Measurements from ENCODE around the gene R3HDM4. TPM values are rescaled to one million over a fixed set of nuclear protein-coding genes. Genes with fewer than 3 reads are reported as not detected.

The R3HDM4 gene
- total RNA-seq, 2 donors from 2014 or later = 48.4 to 68.3 TPM

GRCh38 chr19:903266-903797 lies 9.7 kb downstream of the R3HDM4 start:
- Mint-ChIP-seq H3K27me3 (no peaks in the 10 kb centered on the region), H3K9me3 (no peaks in the 10 kb centered on the region), H3K27ac (no peak overlapping the region), H3K4me3 (no peak overlapping the region), H3K4me1 (ENCODE audit: low read depth in 2 of 2) (peaks cover 0 to 8% of the 10 kb centered on the region in 2 donors), H3K36me3 (no peaks in the 10 kb centered on the region)
- ATAC-seq = no peak
- DNase-seq (ENCODE audit: low spot score) = no peak

DNA sequence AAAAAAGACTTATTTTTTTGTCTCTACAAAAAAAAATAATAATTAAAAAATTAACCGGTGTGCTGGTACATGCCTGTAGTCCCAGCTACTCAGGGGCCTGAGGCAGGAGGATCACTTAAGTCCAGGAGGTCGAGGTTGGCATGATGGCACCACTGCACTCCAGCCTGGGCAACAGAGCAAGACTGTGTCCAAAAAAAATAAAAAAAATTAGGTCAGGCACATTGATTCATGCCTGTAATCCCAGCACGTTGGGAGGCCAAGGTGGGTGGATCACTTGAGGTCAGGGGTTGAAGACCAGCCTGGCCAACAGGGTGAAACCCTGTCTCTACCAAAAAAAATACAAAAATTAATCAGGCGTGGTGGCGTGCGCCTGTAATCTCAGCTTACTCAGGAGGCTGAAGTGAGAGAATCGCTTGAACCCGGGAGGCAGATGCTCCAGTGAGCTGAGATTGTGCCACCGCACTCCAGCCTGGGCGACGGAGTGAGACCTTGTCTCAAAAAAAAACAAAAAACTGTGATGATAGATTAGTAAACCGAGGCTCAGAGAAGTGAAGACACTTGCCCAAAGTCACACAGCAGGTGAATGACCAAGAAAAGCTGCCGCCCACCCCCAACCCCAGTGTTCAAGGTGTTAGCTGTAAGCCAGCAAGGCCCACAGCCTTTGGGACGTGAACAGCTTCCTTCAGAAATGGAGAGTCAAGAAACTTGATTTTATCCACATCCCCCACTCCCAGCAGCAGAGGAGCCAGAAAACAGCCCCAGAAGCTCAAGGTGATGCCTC lies 10.4 kb downstream of the R3HDM4 start:
- H3K4me1 Mint-ChIP-seq (ENCODE audit: low read depth in 2 of 2) = peaks cover 0 to 6% of the 10 kb centered on the region in 2 donors
- DNase-seq (ENCODE audit: low spot score) (no peak), ATAC-seq (no peak)
- no peaks in the 10 kb centered on the region for H3K27me3 Mint-ChIP-seq
- H3K9me3 Mint-ChIP-seq = no peaks in the 10 kb centered on the region
- no peak overlapping the region for H3K27ac Mint-ChIP-seq
- H3K4me3 Mint-ChIP-seq = no peak overlapping the region
- no peaks in the 10 kb centered on the region for H3K36me3 Mint-ChIP-seq

GRCh38 chr19:902093-902370 lies 11.0 kb downstream of the R3HDM4 start:
- no peak overlapping the region for H3K4me3 Mint-ChIP-seq
- no peaks in the 10 kb centered on the region for H3K27me3 Mint-ChIP-seq

GRCh38 chr19:901216-902092 lies 11.6 kb downstream of the R3HDM4 start:
- ATAC-seq = no peak
- Mint-ChIP-seq H3K4me3 (no peak overlapping the region), H3K36me3 (no peaks in the 10 kb centered on the region), H3K9me3 (no peaks in the 10 kb centered on the region), H3K4me1 (ENCODE audit: low read depth in 2 of 2) (peaks cover 0 to 3% of the 10 kb centered on the region in 2 donors), H3K27me3 (no peaks in the 10 kb centered on the region), H3K27ac (no peak overlapping the region)
- no peak for DNase-seq (ENCODE audit: low spot score)

More at GRCh38 chr19:902093-902370, 11.0 kb downstream of the R3HDM4 start:
- DNase-seq (ENCODE audit: low spot score) (no peak), ATAC-seq (no peak)
- Mint-ChIP-seq H3K27ac (no peak overlapping the region), H3K36me3 (no peaks in the 10 kb centered on the region), H3K9me3 (no peaks in the 10 kb centered on the region), H3K4me1 (ENCODE audit: low read depth in 2 of 2) (peaks cover 0 to 3% of the 10 kb centered on the region in 2 donors)

DNA sequence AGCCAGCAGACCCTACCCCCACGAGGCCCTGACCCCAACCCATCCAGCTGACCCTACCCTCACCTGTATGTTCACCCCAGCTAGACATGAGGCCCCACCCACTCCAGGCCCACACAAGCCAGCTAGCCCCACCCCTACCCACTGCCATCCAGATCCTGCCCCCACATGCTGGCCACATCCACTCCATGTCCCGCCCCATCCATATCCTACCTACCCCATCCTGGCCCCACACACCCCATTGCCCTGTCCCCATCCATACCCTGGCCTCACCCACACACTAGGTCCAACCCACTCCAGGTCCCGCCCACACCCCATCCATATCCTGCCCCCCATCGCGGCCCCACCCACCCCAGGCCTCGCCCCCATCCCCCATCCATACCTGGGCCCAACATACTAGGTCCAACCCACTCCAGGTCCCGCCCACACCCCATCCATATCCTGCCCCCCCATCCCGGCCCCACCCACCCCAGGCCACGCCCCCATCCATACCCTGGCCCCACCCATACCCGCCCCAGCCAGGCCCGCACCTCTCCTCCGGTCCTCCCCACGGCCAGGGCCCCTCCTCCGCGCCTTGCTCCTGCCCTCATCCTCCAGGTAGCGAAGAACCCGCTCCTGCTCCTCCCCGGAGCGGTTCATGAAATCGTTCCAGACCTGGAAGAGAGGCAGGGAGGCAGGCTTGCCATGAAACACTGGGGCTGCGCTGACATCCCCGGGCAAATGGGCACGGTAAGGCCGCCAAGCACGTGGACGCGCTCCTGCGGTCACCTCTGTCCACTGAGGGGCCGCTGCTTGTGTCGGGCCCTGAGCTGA lies 12.5 kb downstream of the R3HDM4 start:
- DNase-seq (ENCODE audit: low spot score) = no peak
- Mint-ChIP-seq H3K27me3 (no peaks in the 10 kb centered on the region), H3K27ac (no peak overlapping the region), H3K9me3 (no peaks in the 10 kb centered on the region), H3K4me1 (ENCODE audit: low read depth in 2 of 2) (peaks cover 0 to 3% of the 10 kb centered on the region in 2 donors), H3K4me3 (no peak overlapping the region), H3K36me3 (no peaks in the 10 kb centered on the region)
- ATAC-seq = peak; percentile 34 to 52

GRCh38 chr19:900043-900301 lies 13.0 kb downstream of the R3HDM4 start:
- ATAC-seq (no peak), DNase-seq (ENCODE audit: low spot score) (no peak)
- Mint-ChIP-seq H3K4me1 (ENCODE audit: low read depth in 2 of 2) (peaks cover 0 to 3% of the 10 kb centered on the region in 2 donors), H3K27ac (no peak overlapping the region), H3K36me3 (no peaks in the 10 kb centered on the region), H3K27me3 (no peaks in the 10 kb centered on the region), H3K4me3 (no peak overlapping the region), H3K9me3 (no peaks in the 10 kb centered on the region)

DNA sequence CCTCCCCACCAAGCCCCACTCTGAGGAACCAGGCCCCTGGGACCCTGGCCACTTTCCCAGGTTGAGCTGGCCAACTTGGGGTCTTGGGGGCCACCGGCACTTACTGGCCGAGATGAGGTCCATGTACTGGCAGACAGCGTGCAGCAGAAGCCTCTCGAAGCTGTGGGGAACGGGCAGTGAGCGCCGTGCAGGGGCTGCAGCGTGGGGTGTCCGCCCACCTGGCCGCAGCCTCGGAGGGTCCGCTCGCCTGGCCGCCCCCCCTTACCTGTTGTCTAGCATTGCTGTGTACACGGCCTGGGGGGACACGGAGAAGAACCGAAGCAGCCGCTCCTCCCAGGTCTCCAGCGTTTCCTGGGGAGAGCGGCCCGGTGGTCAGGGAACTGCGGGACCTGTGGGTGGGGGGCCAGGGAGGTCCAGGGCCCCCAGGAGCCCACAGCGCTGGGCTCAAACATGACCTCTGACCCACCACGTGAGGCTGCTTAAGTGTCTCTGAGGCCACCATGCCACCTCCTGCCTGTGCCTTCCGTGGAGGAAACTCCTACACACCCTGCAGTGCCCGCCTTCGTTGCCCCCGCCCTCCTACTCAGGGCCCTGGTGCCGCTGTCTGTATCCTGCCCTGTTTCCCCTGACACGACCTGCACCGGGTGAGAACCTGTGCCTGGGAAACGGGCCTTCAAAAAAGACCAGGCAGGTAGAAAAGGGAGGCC lies 13.5 kb downstream of the R3HDM4 start:
- DNase-seq (ENCODE audit: low spot score) = no peak
- no peak for ATAC-seq
- Mint-ChIP-seq H3K4me3 (no peak overlapping the region), H3K27me3 (no peaks in the 10 kb centered on the region), H3K36me3 (no peaks in the 10 kb centered on the region), H3K9me3 (no peaks in the 10 kb centered on the region), H3K27ac (no peak overlapping the region), H3K4me1 (ENCODE audit: low read depth in 2 of 2) (peaks cover 0 to 3% of the 10 kb centered on the region in 2 donors)

- DNase-seq (ENCODE audit: low spot score) (no peak), ATAC-seq (no peak)
- Mint-ChIP-seq H3K4me3 (no peak overlapping the region), H3K27ac (no peak overlapping the region), H3K4me1 (ENCODE audit: low read depth in 2 of 2) (peaks cover 2% of the 10 kb centered on the region in 2 donors), H3K36me3 (no peaks in the 10 kb centered on the region), H3K27me3 (no peaks in the 10 kb centered on the region), H3K9me3 (no peaks in the 10 kb centered on the region)
These were observed 14.4 kb downstream of the R3HDM4 start for GRCh38 chr19:898663-899062.

DNA sequence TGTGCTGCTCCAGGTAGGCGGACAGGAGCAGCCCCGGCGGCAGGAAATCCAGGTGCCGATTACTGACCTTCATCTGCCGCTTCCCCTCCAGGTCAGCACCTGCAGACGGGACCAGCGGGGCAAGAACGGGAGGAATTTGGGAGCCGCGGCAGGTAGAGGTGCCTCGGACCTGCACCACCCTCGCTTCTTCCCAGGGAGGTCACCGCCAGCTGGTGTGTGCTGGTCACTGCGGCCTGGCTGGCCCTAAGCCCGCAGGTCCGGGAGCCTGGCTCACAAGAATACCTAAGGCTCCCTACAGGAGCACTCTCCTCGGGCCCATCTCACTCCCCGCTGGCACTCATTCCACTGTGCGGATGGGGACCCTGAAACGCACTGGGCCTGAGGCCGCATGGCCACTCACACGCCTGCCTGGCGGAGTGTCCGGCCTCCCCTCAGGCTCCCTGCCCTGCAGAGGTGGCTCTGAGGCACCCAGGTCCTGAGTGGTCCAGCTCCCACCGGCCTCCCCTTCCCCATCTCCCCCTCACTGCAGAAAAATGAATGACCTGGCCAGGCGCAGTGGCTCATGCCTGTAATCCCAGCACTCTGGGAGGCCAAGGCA lies 15.5 kb downstream of the R3HDM4 start:
- Mint-ChIP-seq H3K4me3 (no peak overlapping the region), H3K27me3 (no peaks in the 10 kb centered on the region), H3K9me3 (no peaks in the 10 kb centered on the region), H3K27ac (no peak overlapping the region), H3K4me1 (ENCODE audit: low read depth in 2 of 2) (peaks cover 10% of the 10 kb centered on the region in 2 donors), H3K36me3 (no peaks in the 10 kb centered on the region)
- DNase-seq (ENCODE audit: low spot score) = no peak
- ATAC-seq = no peak

GRCh38 chr19:896999-897398 lies 16.0 kb downstream of the R3HDM4 start:
- Mint-ChIP-seq H3K4me3 (no peak overlapping the region), H3K9me3 (no peaks in the 10 kb centered on the region), H3K27me3 (no peaks in the 10 kb centered on the region), H3K4me1 (ENCODE audit: low read depth in 2 of 2) (peaks cover 12 to 14% of the 10 kb centered on the region in 2 donors), H3K36me3 (no peaks in the 10 kb centered on the region), H3K27ac (no peak overlapping the region)
- DNase-seq (ENCODE audit: low spot score) (no peak), ATAC-seq (no peak)

GRCh38 chr19:896434-896833 lies 16.6 kb downstream of the R3HDM4 start:
- ATAC-seq (no peak), DNase-seq (ENCODE audit: low spot score) (no peak)
- H3K36me3 Mint-ChIP-seq = no peaks in the 10 kb centered on the region
- H3K4me1 Mint-ChIP-seq (ENCODE audit: low read depth in 2 of 2) = peaks cover 12 to 14% of the 10 kb centered on the region in 2 donors
- H3K4me3 Mint-ChIP-seq = no peak overlapping the region
- H3K9me3 Mint-ChIP-seq = no peaks in the 10 kb centered on the region
- no peak overlapping the region for H3K27ac Mint-ChIP-seq
- H3K27me3 Mint-ChIP-seq = no peaks in the 10 kb centered on the region

DNA sequence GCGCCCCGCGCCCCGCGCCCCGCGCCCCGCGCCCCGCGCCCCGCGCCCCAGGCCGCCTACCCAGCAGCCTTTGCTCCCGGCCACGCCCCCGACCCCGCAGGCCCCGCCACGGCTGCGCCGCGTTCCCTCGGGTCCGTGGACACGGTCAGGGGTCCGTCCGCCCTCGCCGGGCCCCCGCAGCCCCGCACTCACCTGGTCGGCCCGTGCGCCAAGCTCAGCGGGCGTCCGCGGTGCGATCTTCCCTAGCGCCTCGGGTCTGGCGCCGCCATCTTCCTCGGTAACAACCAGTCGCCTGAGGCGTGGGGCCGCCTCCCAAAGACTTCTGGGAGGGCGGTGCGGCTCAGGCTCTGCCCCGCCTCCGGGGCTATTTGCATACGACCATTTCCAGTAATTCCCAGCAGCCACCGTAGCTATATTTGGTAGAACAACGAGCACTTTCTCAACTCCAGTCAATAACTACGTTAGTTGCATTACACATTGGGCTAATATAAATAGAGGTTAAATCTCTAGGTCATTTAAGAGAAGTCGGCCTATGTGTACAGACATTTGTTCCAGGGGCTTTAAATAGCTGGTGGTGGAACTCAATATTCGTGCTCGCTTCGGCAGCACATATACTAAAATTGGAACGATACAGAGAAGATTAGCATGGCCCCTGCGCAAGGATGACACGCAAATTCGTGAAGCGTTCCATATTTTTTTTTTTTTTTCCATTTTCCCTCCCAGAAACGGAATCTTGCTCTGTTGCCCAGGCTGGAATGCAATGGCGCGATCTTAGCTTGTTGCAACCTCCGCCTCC lies 19.9 kb downstream of the R3HDM4 start, which contains the start of the genes MED16 and RNU6-9:
MED16 (minus strand) TSS at position 294 of the 796 bp plus-strand sequence. CDS start 2,056 bp downstream, outside the sequence.
RNU6-9 (plus strand) TSS at position 591 of the 796 bp plus-strand sequence.
- H3K36me3 Mint-ChIP-seq = no peaks in the 10 kb centered on the region
- peak; percentile 90 for DNase-seq (ENCODE audit: low spot score)
- peaks cover 12 to 14% of the 10 kb centered on the region in 2 donors for H3K4me1 Mint-ChIP-seq (ENCODE audit: low read depth in 2 of 2)
- no peaks in the 10 kb centered on the region for H3K9me3 Mint-ChIP-seq
- no peaks in the 10 kb centered on the region for H3K27me3 Mint-ChIP-seq
- H3K4me3 Mint-ChIP-seq = peak within 1 kb of the TSS; percentile 96
- H3K27ac Mint-ChIP-seq = peak within 1 kb of the TSS; percentile 98 to 99
- peak; percentile 96 to 97 for ATAC-seq

Measured in natural killer cell treated with Interleukin-12 subunit alpha and Interleukin-12 subunit beta and Interleukin-15 and Interleukin-18, amount 100 ng/mL, for 72 hours (primary cell).